Stimulated activated naive B cell treated with anti-CD40 and anti-IgM and Interleukin-4, amounts not matched to agents 10 μg/mL and 1 μg/mL and 100 μg/mL, for 72 hours (primary cell): Measurements from ENCODE around the gene SPG7.

Source experiments
- ATAC-seq, 2 donors: fragments of 150-1000 bp; cut with Tn5 transposase; replicated peaks; 2 replicates each; pipeline ENCODE4 v1.10.0; 2021; ENCODE audit warnings: moderate library complexity in 1 of 2
- DNase-seq: peaks from one replicate; pipeline ENCODE4 v3.0.0; 2021
- H3K27ac Mint-ChIP-seq: one replicate; pipeline ENCODE4 v1.8.0; 2022; ENCODE audit warnings: mild to moderate bottlenecking, mixed read lengths
- H3K27me3 Mint-ChIP-seq, 2 donors: one replicate each; pipeline ENCODE4 v1.8.0; 2022; ENCODE audit warnings: mixed read lengths in 2 of 2
- H3K36me3 Mint-ChIP-seq, 2 donors: one replicate each; pipeline ENCODE4 v1.8.0; 2022; ENCODE audit warnings: mixed read lengths in 2 of 2, mild to moderate bottlenecking in 1 of 2
- H3K4me1 Mint-ChIP-seq, 2 donors: one replicate each; pipeline ENCODE4 v1.8.0; 2022; ENCODE audit warnings: mixed read lengths in 2 of 2, mild to moderate bottlenecking in 1 of 2
- H3K4me3 Mint-ChIP-seq, 2 donors: one replicate each; pipeline ENCODE4 v1.8.0; 2022; ENCODE audit warnings: mild to moderate bottlenecking in 2 of 2, mixed read lengths in 2 of 2, moderate library complexity in 1 of 2
- H3K9me3 Mint-ChIP-seq, 2 donors: one replicate each; pipeline ENCODE4 v1.8.0; 2022; ENCODE audit warnings: mixed read lengths in 2 of 2, mild to moderate bottlenecking in 1 of 2

SPG7 gene

GRCh38 chr16:89552329-89552728 lies 44.1 kb downstream of the SPG7 start:
- Mint-ChIP-seq H3K27me3 (no peaks in the 10 kb centered on the region), H3K4me3 (no peak overlapping the region), H3K9me3 (no peaks in the 10 kb centered on the region), H3K27ac (no peak overlapping the region), H3K4me1 (peaks cover 22 to 33% of the 10 kb centered on the region in 2 donors), H3K36me3 (peaks cover 73% of the 10 kb centered on the region in 2 donors)
- DNase-seq, result no peak
- no peak for ATAC-seq

DNA sequence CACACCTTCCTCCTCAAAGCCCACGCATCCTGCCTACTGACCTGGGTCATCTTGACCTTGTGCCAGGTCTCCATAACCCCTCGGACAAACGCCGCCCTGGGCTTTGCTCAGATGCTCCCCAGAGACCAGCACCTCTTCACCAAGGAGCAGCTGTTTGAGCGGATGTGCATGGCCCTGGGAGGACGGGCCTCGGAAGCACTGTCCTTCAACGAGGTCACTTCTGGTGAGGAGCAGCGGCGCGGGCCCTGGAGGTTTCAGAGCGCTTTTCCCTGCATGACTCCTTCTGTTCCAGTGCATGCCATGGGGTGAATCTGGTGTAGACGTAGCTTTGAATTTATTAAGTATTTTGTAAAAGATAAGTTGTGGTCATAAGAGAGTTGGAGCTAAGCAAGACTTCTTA lies 44.7 kb downstream of the SPG7 start:
- Mint-ChIP-seq H3K4me1 (peaks cover 26 to 36% of the 10 kb centered on the region in 2 donors), H3K4me3 (no peak overlapping the region), H3K9me3 (no peaks in the 10 kb centered on the region), H3K36me3 (peaks cover 75% of the 10 kb centered on the region in 2 donors), H3K27me3 (no peaks in the 10 kb centered on the region), H3K27ac (no peak overlapping the region)
- no peak for DNase-seq
- ATAC-seq, result no peak

- ATAC-seq (no peak), DNase-seq (no peak)
- Mint-ChIP-seq H3K4me1 (peaks cover 22 to 31% of the 10 kb centered on the region in 2 donors), H3K27me3 (no peaks in the 10 kb centered on the region), H3K9me3 (no peaks in the 10 kb centered on the region), H3K36me3 (peaks cover 67 to 69% of the 10 kb centered on the region in 2 donors), H3K4me3 (no peak overlapping the region), H3K27ac (no peak overlapping the region)
These were observed 45.5 kb downstream of the SPG7 start for GRCh38 chr16:89553733-89554132.

- H3K4me1 Mint-ChIP-seq, result peaks cover 16 to 27% of the 10 kb centered on the region in 2 donors
- H3K9me3 Mint-ChIP-seq, result no peaks in the 10 kb centered on the region
- no peak for DNase-seq
- H3K27ac Mint-ChIP-seq, result no peak overlapping the region
- no peak overlapping the region for H3K4me3 Mint-ChIP-seq
- ATAC-seq, result no peak
- H3K36me3 Mint-ChIP-seq, result peaks cover 61 to 64% of the 10 kb centered on the region in 2 donors
- H3K27me3 Mint-ChIP-seq, result no peaks in the 10 kb centered on the region
These were observed 46.1 kb downstream of the SPG7 start for GRCh38 chr16:89554343-89554742.

DNA sequence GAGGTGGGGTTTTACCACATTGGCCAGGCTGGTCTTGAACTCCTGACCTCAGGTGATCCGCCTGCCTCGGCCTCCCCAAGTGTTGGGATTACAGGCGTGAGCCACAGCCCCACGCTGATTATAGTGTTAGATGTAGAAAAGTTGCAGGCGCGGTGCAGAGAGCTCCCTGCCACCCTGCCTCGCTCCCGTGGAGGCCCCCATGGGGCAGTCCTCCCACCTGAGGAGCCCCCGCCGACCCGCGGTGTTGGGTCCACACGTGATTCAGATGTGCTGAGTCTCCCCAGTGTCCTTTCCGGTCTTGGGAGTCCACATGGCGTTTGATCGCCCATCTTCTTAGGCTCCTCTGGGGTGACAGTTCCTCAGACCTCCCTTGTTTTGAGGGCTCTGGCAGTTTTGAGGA lies 47.1 kb downstream of the SPG7 start:
- Mint-ChIP-seq H3K4me3 (no peak overlapping the region), H3K36me3 (peaks cover 52 to 55% of the 10 kb centered on the region in 2 donors), H3K27ac (no peak overlapping the region), H3K9me3 (no peaks in the 10 kb centered on the region), H3K27me3 (no peaks in the 10 kb centered on the region), H3K4me1 (peaks cover 12 to 25% of the 10 kb centered on the region in 2 donors)
- ATAC-seq (no peak), DNase-seq (no peak)

DNA sequence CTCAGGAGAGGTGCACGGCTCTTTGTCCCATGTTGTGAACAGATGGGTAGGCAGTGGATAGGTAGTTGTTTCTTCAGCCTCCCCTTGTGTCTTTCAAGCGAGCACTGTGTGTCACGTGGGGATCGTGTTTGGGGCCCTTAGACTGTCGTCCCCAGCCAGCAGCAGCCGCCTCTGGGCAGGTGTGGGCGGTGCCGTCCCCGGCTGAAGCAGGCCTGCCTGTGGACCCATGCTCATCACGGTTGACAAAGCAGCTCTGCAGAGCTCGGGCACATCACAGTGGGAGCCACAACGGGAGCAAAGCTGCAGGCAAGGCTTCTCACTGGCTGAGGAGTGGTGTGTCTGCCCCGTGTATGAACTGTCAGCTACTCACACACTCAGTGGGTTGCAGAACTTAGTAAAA lies 47.6 kb downstream of the SPG7 start:
- no peak for DNase-seq
- H3K4me3 Mint-ChIP-seq, result no peak overlapping the region

DNA sequence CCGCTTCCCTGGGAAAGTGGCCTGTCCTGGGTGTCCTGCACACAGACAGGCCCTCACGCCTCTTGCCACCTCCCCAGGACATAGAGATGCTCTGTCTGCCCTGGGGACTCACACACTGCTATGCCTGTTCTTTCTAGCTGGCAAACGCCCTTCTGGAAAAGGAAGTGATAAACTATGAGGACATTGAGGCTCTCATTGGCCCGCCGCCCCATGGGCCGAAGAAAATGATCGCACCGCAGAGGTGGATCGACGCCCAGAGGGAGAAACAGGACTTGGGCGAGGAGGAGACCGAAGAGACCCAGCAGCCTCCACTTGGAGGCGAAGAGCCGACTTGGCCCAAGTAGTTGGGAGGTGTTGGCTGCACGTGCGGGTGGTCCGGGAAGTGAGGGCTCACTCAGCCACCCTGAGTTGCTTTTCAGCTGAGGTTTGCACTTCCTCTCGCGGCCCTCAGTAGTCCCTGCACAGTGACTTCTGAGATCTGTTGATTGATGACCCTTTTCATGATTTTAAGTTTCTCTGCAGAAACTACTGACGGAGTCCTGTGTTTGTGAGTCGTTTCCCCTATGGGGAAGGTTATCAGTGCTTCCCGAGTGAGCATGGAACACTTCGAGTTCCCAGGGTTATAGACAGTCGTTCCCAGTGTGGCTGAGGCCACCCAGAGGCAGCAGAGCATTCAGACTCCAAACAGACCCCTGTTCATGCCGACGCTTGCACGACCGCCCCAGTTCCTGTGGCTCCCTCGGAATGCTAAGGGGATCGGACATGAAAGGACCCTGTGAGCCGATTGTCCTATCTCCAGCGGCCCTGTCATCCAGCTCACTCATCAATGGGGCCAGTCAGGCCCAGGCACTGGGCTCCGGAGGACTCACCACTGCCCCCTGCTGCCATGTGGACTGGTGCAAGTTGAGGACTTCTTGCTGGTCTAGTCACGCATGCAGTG lies 48.8 kb downstream of the SPG7 start:
- Mint-ChIP-seq H3K27me3 (no peaks in the 10 kb centered on the region), H3K4me1 (peaks cover 14 to 29% of the 10 kb centered on the region in 2 donors), H3K36me3 (peaks cover 48 to 50% of the 10 kb centered on the region in 2 donors), H3K9me3 (no peaks in the 10 kb centered on the region), H3K27ac (no peak overlapping the region), H3K4me3 (no peak overlapping the region)
- ATAC-seq (peak; percentile 52 to 59), DNase-seq (peak; percentile 54)

More for the DNA sequence above, 47.6 kb downstream of the SPG7 start:
- H3K27ac Mint-ChIP-seq, result peak overlapping the region; percentile 43
- H3K36me3 Mint-ChIP-seq, result peaks cover 47 to 50% of the 10 kb centered on the region in 2 donors
- no peaks in the 10 kb centered on the region for H3K9me3 Mint-ChIP-seq
- peaks cover 11 to 22% of the 10 kb centered on the region in 2 donors for H3K4me1 Mint-ChIP-seq
- no peak for ATAC-seq
- H3K27me3 Mint-ChIP-seq, result no peaks in the 10 kb centered on the region

GRCh38 chr16:89557690-89558490 lies 49.7 kb downstream of the SPG7 start:
- Mint-ChIP-seq H3K27me3 (no peaks in the 10 kb centered on the region), H3K27ac (no peak overlapping the region), H3K4me3 (no peak overlapping the region), H3K36me3 (peaks cover 48 to 50% of the 10 kb centered on the region in 2 donors), H3K9me3 (no peaks in the 10 kb centered on the region), H3K4me1 (peaks cover 21 to 38% of the 10 kb centered on the region in 2 donors)
- ATAC-seq (no peak), DNase-seq (no peak)

GRCh38 chr16:89560378-89561141 lies 52.4 kb downstream of the SPG7 start, which contains the start of gene RPL13:
TSS of gene RPL13 (plus strand) at chr16:89560682. CDS start at chr16:89560960, 278 bp downstream.
- Mint-ChIP-seq H3K4me1 (peaks cover 42 to 65% of the 10 kb centered on the region in 2 donors), H3K36me3 (peaks cover 59 to 62% of the 10 kb centered on the region in 2 donors), H3K9me3 (no peaks in the 10 kb centered on the region)

DNA sequence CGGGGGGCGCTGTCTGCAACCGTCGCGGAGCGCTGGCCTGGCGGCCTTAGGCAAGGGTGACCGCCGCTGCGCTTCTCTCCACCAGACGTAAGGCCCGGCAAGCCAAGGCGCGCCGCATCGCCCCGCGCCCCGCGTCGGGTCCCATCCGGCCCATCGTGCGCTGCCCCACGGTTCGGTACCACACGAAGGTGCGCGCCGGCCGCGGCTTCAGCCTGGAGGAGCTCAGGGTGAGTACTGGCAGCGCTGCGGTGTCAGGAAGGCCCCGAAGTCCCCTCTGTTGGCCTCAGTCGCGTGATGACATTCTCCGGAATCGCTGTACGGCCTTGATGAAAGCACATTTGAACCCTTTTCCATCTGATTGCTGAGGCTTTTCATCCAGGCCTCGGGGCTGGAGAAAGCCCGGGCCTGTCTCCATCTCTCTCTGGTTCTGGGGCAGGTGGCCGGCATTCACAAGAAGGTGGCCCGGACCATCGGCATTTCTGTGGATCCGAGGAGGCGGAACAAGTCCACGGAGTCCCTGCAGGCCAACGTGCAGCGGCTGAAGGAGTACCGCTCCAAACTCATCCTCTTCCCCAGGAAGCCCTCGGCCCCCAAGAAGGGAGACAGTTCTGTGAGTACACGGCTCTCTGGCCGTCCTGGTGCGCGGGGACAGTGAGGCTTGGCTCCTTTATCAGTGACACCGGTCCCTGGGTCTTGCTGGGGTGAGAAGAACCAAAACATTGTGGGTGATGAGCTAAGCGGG lies 53.1 kb downstream of the SPG7 start:
- Mint-ChIP-seq H3K27ac (peak overlapping the region; percentile 95), H3K4me3 (peak overlapping the region; percentile 95 to 97), H3K9me3 (no peaks in the 10 kb centered on the region), H3K36me3 (peaks cover 51 to 57% of the 10 kb centered on the region in 2 donors), H3K27me3 (no peaks in the 10 kb centered on the region), H3K4me1 (peaks cover 47 to 72% of the 10 kb centered on the region in 2 donors)
- no peak for DNase-seq
- ATAC-seq, result no peak

More at GRCh38 chr16:89560378-89561141, 52.4 kb downstream of the SPG7 start, which contains the start of gene RPL13:
- ATAC-seq, result peak; percentile 90 to 94
- Mint-ChIP-seq H3K4me3 (peak within 1 kb of the TSS; percentile 95 to 97), H3K27me3 (no peaks in the 10 kb centered on the region), H3K27ac (peak within 1 kb of the TSS; percentile 100)
- peak; percentile 90 for DNase-seq

DNA sequence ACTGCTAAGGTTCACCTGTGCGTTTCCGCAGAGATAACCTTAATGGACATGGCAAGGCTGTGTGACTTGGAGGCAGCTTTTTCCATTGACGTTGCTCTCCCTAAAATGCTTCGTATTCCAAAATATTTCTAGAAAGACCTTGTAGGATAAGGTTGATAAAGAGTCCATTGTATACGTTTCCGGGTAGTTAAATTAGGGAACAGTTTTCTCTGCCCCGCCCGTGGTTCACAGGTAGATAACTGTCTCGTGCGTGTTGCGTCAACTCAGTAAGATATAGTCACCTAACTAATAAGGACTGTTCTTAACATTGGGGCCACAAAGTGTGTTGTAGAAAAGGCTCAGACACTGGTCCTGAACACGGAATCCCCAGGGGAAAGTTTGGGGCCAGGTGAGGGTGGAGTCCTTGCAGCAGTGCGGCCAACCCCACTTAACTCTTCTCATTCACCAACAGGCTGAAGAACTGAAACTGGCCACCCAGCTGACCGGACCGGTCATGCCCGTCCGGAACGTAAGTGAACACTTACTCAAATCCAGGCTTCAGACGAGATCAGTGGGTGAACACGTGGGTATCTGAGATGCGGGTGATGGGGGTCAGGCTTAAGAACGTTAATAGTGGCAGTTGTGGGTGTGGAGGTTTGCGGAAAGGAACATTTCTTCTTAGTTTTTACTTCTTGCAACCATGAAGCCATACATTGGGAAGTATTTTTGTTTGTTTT lies 53.8 kb downstream of the SPG7 start:
- Mint-ChIP-seq H3K4me3 (peak overlapping the region; percentile 95 to 97), H3K4me1 (peaks cover 45 to 69% of the 10 kb centered on the region in 2 donors), H3K27ac (peak overlapping the region; percentile 95), H3K36me3 (peaks cover 45 to 54% of the 10 kb centered on the region in 2 donors), H3K27me3 (no peaks in the 10 kb centered on the region), H3K9me3 (no peaks in the 10 kb centered on the region)
- ATAC-seq (no peak), DNase-seq (no peak)

- ATAC-seq, result no peak
- DNase-seq, result no peak
- no peaks in the 10 kb centered on the region for H3K27me3 Mint-ChIP-seq
- H3K36me3 Mint-ChIP-seq, result peaks cover 42 to 48% of the 10 kb centered on the region in 2 donors
- peaks cover 38 to 62% of the 10 kb centered on the region in 2 donors for H3K4me1 Mint-ChIP-seq
- H3K27ac Mint-ChIP-seq, result peak overlapping the region; percentile 95
- H3K4me3 Mint-ChIP-seq, result peak overlapping the region; percentile 95 to 97
- H3K9me3 Mint-ChIP-seq, result no peaks in the 10 kb centered on the region
These were observed 54.7 kb downstream of the SPG7 start for GRCh38 chr16:89562939-89563338.
